ENCODE results near the gene GFRAL.
"Not testable (repeated sequence)": the region's sequence is repeated elsewhere in the genome, so short reads cannot be mapped to it uniquely, and the experiment has no call there.

The GFRAL gene, protein sequence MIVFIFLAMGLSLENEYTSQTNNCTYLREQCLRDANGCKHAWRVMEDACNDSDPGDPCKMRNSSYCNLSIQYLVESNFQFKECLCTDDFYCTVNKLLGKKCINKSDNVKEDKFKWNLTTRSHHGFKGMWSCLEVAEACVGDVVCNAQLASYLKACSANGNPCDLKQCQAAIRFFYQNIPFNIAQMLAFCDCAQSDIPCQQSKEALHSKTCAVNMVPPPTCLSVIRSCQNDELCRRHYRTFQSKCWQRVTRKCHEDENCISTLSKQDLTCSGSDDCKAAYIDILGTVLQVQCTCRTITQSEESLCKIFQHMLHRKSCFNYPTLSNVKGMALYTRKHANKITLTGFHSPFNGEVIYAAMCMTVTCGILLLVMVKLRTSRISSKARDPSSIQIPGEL

DNA sequence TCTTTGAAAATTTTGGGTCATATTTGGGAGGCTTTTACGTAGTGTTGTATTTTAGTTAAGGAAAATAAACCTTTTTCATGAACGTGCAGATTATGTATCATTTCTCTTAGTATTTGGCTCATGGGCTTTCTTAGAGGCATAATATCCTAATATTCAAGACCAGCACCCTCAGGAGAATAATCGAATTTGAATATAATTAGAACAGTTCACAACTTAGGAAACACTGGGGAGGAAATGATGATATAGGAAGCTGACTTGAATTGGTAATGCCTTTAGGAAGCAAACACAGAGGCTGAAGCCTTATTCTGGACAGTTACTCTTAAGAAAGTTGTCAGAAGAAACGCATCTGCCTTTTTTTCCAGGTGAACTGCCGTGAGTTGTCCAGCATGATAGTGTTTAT is at the start of gene GFRAL:
Gene GFRAL (plus strand): TSS at position 301 of the 400 bp plus-strand sequence. CDS start 86 bp downstream, at position 387.
- no peak for DNase-seq

DNA sequence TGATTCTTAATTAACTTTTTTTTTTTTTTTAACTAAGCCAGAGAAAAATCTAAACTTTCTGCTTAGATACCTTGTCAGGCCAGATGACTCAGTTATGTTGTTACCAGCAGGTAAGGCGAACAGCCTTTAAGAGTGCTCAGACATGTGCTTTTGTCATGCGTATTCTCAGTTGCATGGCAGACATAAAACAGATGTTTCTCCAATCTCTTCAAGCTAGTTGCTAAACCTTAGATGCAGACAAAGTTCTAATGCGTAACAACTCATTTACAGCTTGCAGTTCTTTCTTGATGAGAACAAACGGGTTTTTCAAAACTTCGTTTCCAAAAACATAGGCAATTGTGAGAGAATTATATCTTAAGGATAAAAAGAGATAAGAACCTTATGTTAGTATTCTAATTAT is 49.6 kb upstream of the GFRAL start:
- DNase-seq: no peak

DNA sequence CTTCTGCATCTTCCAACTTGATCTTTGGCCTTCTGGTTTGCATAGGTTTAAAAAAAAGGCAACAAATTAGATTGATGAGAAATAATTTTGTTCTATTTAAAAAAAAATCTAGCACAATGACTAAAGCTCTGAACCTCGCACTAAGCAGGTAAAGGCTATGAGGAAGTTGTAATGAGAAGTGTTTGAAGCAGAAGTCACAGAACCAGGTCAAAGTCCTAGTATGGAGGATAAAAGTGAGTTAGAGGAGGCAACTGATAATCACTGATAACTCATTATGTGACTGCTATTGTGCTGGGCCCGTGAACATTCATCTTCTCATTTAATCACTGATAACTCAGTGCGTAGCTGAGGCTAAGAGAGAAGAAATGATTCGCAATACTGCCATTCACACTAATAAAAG is 46.1 kb upstream of the GFRAL start:
- DNase-seq: no peak

DNA sequence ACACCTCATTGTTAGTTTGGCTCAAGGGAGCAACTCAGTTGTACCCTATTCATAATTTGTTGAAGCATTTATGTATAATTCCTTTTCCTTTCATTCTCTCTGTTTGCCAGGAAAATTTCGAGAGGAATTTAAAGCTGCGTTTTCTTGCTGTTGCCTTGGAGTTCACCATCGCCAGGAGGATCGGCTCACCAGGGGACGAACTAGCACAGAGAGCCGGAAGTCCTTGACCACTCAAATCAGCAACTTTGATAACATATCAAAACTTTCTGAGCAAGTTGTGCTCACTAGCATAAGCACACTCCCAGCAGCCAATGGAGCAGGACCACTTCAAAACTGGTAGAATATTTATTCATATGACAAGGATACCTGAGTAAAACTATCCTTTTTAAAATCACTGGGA is 45.2 kb upstream of the GFRAL start:
- no peak for DNase-seq

DNA sequence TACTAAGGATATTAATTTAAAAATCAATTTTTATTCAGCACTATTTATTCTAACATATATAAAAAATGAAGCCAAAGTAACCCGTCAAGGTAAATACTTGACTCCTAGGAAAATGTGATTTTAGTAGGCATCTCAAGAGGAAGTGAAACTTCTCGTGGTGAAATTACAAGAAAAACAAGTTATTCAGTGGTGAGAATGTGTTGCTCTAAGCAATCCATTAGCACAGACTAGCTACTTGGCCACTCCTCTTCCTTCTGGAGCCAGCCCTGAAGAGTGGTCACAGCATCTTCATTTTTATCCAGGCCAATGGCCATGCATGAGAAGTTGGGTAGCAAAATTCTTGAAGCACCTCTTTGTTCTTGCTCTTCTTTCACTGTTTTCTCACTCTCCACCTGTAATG is 40.4 kb upstream of the GFRAL start:
- no peak for DNase-seq

DNA sequence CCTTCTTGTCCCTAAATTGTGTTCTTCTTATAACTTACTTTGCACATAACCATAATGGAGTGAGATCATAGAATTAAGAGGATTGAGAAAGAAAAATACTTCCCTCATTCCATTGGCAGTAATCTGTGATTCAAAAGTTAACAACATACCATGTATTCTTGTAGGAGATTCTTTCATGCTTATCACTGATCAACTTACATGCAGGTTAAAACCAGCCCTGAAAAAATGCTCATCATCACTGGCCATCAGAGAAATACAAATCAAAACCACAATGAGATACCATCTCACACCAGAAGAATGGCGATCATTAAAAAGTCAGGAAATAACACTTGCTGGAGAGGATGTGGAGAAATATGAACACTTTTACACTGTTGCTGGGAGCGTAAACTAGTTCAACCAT is 36.5 kb upstream of the GFRAL start:
- DNase-seq: no peak

DNA sequence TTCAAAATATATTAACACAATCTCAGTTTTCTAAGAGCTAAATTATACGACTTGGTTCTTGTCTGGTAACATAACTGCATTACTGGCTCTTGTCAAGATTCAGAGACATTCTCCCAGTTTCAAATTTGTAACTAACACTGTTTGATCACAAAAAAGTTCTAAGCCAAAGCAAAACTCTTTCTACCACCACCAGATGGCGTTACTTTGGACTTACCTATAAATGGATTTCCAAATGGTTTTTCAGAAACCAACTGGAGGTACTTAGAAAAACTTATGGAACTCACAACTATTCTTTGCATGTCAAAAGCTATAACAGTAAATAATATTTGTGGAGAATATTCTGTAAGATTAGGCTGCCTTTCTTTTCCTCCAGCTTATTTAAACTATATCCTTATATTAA is 34.2 kb upstream of the GFRAL start:
- no peak for DNase-seq

DNA sequence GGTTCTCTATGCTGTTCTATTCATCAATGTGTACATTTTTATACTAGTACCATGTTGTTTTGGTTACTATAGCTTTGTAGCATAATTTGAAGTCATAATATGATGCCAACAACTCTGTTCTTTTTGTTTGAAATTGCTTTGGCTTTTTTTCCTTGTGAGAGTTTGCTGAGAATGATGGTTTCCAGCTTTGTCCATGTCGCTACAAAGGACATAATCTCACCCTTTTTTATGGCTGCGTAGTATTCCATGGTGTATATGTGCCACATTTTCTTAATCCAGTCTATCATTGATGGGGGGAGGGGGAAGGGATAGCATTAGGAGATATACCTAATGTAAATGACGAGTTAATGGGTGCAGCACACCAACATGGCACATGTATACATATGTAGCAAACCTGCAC is 30.1 kb upstream of the GFRAL start:
- DNase-seq: not testable (repeated sequence)

DNA sequence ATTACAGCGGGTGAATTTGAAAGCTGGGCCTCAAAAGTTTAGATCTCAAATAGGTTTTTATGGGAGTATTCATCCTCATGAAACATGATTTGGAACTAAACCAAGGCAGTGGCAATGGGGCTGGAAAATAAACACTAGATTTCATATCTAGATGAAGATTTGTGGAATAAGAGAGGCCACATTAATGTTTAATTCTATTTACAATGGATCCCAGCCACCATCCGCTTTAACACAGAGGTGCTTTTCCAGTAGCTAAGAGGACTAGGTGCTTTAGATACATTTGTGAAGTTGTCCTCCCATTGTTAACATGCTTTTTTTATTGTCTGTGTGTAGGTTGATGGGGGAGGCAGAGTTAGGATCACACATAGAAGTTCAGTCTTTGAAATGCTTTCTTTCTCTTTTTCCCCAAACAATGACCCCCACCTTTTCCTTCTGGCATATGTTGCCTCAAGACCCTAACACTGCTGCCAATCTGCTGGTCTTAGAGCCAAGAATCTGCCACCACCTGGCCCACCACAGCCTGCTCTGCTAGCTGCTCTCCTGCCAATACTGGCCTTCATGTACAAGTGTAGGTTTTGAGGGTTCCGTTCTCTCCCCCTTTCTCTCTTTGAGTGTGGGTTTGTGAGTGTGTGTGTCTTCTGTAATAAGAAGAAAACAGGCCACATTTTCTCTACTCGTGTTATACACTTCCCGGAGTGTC is 27.8 kb upstream of the GFRAL start:
- DNase-seq: no peak

DNA sequence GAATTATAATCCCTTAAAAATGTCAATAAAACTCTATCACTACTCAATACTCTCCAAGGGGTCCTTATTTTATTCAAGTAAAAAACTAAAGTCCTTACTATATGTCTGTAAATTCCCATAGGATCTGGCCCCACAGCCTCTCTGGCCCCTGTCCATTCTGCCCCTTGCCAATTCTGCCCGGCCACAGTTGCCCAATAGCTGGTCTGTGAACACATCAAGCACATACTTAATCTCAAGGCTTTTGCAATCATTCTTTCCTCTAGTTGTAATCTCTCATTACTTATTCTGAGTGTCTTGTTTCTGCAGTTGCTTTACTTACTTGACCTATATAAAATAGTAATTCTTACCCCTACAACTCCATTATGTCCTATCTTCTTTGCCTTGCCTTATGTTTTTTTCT is 22.5 kb upstream of the GFRAL start:
- no peak for DNase-seq

DNA sequence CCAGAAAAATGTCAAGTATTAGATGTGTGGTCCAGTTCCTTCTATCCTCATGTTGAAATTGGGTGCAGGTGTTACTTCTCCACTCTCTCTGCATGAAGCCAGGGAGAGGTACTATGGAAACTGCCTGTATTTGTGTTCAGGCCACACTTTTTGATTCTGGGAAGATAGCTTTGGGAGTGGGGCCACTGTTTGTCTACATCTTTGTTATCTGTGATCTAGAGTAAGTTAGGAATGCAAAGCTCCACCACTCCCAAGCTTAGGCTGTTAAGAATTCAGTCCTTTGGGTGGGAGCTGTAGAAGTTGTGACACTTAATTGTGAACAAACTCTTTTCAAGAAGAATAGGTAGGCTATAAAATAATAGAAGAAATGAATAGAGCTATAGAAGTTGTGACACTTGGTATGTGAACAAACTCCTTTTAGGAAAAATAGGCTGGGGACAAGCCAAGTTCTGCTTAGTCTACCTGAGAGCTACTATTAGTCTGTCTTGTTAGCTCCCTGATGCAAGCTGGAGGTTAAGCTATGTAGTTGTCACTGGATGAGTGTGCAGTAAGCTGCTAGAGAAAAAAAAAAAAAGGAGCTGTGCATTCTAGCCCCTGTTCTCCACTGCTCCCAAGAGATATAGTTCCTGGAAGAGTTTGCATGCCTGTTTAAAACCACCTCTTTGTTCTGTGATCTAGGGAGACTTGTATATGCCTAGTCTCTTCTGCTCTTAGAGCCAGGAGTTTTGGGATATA is 7.1 kb upstream of the GFRAL start:
- DNase-seq: no peak

DNA sequence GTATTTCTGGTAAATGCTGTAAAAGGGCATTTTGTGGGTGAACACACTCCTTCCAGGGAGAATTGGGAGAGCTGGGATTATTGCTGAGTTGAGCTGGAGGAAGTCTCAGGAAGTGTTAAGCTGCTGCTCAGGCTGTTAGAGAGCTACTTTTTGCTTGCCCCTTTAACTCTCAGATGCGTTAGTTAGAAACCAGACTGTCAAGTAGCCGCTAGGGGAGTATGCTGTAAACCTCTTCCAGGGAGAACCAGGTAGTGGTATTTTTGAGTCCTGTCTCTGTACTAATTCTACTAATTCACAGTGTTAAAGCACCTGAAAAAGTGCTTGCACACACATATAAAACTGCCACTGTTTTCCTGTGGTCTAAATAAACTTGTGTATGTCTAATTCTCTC is 6.6 kb upstream of the GFRAL start:
- DNase-seq: no peak

DNA sequence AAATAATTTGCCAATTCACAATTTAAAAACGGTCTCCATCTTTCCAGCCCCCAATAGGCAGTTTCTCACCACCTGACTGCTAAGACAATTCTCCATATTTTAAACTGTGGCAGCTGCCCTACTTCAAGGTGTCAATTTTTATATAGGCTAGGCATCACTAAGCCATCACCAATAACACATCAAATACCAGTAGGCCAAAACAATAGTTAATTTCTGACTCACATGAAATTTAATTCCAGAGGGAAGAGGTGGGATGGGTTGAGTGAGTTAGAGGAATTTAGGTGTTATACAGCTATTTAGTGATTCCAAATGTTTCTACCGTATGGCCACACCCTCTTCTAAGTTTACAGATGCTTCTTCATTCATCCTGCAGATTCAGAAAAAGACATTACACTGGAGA is 49.9 kb downstream of the GFRAL start:
- no peak for DNase-seq

DNA sequence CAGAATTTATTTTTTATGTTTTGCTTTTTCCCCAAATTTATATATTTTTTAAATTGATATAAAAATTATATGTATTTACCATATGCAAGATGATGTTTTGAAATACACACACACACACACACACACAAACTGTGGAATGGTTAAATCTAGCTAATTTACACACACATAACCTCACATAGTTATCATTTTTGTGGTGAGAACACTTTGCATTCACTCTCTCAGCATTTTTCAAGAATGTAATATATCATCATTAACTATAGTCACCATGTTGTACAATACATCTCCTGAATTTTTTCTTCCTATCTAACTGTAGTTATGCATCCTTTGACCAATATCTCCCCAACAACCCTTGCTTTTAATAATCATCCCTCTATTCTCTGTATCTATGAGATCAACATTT is 52.2 kb downstream of the GFRAL start:
- no peak for DNase-seq

DNA sequence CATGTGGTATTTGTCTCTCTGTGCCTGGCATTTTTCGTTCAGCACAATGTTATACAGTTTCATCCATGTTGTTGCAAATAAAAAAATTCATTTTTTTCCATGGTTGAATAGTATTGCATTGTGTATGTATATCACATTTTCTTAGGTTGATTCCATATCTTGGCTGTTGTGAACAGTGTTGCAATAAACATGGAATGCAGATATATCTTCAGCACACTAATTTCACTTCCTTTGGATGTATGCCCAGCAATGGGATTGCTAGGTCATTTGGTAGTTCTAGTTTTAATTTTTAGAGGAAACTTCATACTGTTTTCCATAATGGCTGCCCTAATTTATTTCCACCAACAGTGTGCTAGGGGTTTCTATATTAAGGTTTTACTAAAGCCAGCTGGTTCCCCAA is 52.6 kb downstream of the GFRAL start:
- no peak for DNase-seq

DNA sequence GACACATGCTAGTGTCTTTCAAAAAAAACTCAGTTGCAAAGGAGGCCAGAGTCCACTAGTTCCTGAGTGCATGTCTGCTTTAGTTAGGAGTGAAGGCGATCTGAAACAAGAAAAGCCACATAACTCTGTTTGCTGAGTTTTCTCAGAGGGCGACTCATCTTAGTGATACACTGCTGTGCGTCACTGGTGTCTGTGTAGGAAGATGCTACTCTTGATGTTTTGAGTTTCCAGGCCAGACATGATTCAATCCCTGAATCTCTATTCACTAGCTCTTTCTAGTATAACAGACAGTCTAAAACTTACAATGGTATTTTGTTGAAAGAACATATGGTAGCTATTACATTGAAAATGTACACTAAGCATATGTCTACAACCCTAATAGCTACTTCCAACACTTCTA is 60.9 kb downstream of the GFRAL start:
- no peak for DNase-seq

DNA sequence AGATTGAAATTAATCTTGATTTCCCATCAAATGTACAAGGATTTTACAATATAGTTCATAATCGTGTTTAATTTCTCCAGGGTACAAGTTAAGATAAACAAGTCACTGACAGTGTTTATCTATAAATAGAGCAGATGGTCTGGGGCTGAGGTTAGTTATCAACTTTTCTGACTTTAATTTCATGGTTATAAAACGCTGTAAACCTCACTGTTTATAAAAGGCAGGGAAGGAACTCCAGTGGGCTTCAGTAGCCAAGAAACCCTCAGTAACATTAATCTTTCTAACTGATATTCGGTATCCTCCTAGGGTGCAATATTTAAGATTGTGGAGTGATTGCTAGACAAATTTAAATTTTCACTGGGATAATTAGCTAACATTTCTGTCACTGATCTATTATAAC is 68.6 kb downstream of the GFRAL start:
- DNase-seq: no peak

DNA sequence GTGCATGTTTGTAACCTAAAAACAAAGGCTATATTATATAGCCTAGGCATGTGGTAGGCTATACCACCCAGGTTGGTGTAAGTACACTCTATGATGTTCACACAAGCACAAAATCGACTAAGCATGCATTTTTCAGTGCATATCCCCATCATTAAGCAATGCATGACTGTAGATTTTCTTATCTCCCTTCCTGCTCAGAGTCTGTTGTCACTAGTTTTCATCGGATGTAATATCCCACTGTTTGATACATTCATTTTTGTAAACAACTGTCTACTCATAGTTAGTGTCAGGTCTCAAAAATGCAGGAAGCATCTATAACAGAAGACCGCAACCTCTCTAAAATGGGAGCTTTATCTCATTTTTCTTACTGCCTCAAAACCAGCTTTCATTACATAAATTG is 70.7 kb downstream of the GFRAL start:
- no peak for DNase-seq

DNA sequence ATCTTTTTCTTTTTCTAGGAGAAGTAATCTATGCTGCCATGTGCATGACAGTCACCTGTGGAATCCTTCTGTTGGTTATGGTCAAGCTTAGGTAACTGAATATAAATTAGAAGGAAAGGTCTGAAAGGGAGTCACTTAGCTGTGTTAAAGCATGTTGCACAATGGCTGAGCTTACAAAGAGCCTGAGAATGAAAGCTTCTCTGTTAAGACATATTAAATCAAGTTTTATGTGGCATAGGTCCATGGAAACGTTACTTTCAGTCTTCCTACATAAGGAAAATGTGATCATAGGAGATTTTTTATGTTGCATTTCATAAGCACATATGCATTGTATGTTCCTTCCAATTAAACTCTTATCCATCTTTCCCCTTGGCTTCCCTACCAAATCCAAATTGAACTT is 72.1 kb downstream of the GFRAL start:
- DNase-seq: no peak

DNA sequence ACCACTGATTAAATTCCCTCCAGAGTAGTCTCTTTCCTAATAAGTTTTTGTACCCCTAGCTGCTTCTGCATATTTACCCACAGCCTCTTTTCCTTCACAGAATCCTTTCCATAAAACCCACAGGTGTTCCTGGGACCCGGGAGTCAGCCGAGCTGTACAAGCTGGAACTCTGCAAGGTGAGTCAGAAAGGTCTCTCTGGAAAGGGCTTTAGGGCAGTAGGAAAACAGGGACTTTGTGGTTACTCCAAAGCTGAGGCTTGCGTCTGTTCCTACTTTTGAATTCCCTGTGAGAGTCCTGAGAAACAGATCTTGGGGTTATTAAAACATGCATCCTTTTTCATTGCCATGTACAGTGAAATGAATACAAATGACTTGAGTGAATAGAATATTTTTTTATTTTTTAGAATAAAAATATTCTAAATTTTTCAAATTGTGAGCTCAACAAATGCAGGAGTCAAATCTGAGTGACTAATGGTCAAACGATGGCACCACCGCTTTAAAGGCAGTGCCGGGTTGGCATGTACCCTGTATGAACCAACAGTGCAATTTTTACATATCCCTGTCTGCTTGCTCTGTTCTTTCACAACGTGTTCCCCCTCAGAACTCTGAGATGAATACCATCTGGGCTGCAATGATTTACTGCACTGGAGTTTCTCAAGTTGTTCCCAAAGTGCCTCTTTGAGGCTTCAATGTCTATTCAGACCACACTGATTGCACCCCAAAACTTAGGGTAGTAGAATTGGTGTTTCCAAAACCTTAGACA is 78.4 kb downstream of the GFRAL start:
- DNase-seq: no peak

DNA sequence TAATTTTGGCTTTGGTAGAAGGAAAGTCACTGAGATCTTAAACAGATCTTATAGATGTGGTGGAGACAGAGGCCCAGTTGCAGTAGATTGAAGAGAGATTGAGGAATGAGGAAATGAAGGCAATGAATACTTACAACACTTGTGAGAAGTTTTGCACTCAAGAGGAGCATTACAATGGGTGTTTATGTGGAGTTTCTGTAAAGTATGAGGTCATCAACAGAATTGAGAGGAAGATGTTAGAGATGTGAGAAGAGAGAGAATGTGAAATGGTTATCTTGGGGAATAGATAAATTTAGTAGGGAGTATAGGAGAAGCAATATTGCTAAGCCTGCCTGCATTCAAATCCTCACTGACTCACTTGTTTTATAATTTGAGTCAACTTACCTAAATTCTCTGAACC is 83.4 kb downstream of the GFRAL start:
- DNase-seq: no peak

DNA sequence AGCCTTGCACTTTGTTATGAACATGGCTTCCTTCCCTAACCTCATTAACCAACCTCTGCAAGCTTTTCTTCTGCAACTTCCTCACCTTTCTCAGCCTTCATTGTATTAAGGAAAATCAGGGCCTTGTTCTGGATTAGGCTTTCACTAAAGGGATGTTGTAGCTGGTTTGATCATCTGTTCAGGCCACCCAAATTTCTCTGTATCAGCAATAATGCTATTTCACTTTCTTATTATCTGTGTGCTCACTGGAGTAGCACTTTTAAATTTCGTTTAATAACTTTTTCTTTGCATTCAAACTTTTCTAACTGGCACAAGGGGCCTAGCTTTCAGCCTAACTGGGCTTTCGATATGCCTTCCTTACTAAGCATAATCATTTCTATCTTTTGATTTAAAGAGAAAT is 96.7 kb downstream of the GFRAL start:
- DNase-seq: no peak

DNA sequence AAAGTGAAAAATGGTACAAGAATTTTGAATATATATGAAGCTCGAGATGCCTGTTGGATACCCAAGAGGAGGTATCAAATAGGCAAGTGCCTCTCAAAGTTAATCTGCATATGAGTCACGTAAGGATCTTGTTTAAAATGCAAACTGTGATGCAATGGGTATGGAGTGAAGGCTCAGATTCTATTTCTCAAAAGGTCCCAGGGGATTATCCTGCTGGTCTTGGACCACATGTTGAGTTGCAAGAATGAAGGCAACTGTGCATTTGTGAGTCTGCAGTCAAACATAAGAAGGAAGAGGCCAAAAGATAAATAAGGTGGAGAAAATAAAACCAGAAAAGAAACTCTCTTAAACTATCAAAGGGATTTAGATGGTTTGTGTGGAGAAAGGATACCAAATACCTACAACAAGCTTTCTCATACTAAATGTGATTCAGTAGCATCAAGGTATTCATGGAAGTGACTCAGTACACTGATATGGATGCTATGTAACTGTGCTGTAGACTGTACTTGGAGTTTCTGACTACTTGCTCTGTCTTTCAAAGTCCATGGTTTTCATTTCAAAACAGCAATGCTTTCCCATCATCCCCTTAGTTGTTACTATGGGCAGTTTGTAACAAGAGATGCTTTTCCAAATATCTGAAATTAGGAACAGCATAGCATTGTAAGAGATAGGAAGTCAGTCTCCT is 106.3 kb downstream of the GFRAL start:
- no peak for DNase-seq

Measured in NCI-H1436 treated with DMSO at 0.1 percent for 48 hours (cell line).